Kidney tubule cell (primary cell): Measurements from ENCODE around the gene MEX3A.
"Not testable (repeated sequence)": the region's sequence is repeated elsewhere in the genome, so short reads cannot be mapped to it uniquely, and the experiment has no call there.

Source experiments
- DNase-seq: peaks from one replicate; pipeline ENCODE4 v3.0.0-alpha.2; 2018; ENCODE audit warnings: low spot score

Gene MEX3A

DNA sequence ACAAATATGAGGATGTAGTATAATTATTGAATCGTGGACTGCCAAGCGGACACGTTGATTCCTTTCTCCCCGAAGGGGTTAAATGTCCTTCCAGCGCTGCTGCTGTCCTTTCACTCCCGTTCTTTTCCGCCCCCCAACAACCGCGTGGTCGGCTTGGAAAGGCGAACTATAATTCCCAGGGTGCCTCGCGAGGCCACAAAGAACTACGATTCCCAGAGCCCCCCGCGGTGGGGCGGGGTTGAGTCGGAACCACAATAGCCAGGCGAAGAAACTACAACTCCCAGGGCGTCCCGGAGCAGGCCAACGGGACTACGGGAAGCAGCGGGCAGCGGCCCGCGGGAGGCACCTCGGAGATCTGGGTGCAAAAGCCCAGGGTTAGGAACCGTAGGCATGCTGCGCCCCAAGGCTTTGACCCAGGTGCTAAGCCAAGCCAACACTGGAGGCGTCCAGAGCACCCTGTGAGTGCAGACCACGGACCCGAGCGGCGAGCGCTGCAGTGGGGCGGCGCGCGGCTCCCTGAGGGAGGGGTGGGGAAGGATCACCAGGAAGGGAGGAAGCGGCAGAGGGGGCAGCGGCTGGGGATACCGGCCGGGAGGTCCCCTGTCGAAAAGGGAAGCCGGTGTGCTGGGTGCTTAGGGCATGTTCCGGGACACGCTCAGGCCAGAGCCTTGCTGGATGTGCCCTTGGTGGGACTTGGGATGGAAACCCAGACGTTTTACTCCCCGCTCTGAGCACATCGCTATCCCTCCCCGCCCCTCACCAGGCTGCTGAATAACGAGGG is 27.6 kb downstream of the MEX3A start, which contains the start of gene LAMTOR2:
Gene LAMTOR2, plus strand, starts transcription at position 283 of the 781 bp plus-strand sequence. Its CDS starts 108 bp downstream, at position 391.
- peak; percentile 97 for DNase-seq

DNA sequence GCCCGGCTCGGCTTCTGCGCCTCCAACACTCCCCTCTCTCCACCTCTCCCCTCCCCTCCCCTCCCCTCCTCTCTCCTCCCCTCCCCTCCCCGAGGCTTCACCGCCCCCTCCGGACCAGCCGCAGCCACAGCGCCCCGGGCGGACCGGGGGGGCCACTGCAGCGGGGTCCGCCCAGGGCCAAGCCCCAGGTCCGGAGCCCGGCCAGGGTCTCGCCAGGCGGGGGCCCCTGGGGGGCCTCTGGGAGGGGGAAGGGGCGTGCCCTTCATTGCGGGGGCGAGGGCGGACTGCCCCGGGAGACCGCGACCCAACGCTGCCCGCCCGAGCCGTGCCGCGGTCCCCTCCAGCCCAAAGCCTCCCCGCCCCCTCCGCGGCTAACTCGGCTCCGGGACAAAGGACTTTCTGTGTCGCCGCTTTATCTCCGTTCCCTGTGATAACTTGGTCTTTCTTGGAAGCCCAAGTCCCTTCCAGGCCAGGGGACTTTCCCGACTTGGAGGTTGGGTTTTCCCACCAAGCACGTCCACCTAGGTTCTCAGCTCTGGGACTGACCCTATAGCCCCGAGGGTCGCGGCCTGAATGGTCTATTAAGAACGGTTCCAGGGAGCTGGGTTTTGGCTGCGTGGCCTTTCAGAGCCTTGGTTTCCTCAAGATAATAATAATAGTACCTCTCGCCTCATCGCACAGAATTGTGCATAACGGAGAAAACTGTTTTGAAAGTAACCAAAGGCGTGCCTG is 28.3 kb downstream of the MEX3A start, which contains the start of gene UBQLN4:
Gene UBQLN4, minus strand, starts transcription at position 31 of the 732 bp plus-strand sequence. CDS start 97 bp downstream, outside the sequence.
- peak; percentile 87 for DNase-seq

DNA sequence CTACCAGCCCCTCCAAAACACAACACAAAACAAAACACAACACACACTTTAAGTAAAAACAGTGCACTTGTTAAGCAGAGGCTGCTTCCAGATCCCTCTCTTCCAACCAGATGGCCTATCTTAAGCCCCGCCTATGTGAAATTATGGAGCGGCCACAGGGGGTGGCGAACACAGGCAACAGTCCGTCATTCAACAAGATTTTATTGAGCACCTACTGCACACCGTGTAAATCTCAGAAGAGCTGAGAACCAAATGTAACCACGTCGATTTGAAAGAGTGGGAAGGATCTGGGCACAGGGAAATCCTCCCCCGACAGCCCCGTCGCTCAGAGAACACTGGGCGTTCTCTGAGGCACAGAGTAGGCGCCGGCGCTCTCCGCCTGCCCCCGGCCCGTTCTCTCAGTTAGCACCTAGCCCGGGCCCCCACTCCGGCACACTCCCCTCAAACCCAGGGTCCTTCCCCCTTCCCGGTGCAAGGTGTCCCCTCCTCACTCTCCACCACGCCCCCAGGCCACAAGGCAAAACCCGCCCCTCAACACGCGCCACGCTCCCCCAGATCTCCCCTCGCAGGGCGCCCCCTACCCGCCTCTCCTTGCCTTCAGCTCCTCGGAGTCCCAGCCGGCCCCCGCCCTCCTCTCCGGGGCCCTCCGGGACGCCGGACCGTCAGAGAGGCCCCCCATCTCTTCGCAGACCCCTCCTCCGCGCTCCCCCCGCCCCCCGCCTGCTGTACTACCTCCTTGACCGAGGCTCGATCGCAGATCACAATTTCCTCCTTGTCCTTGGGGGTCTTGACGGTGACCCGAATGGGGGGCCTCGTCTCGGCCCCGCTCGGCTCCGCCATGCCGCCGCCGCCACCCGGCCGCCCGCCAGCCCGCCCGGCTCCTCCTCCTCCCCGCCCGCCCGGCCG is 29.1 kb downstream of the MEX3A start:
- peak; percentile 72 for DNase-seq

DNA sequence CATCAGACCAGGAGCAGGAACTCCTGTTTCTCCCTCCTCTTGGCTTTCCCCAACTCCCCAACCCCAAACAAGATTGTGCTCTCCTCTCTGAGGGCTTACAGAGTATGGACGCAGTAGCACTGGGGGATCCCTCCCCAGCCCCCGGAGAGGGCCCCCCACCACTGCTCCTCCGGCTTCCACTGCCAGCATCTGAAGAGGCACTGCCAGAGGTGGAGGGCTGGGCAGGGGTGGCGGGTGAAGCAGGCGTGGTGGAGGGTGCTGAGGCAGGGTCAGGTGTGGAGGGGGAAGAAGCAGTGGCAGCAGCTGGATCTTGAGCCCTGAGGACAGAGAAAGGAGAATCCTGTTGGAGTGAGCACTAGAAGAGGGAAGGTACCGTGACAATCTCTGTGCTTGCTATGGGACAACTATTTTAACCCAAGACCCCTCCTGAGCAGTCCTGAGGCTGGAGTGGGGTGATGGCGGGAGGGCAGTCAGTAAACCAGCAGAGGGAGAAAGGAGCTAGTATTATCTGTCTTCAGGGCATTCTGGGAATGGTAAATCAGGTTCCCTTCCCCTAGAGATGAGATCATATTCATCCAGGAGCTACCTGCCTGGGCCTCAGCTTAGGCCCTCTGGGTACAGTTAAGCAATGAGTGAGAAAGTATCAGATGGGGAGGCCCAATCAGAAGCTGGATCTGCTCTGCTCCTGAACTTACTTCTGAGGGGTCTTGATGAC is 31.1 kb downstream of the MEX3A start:
- no peak for DNase-seq

DNA sequence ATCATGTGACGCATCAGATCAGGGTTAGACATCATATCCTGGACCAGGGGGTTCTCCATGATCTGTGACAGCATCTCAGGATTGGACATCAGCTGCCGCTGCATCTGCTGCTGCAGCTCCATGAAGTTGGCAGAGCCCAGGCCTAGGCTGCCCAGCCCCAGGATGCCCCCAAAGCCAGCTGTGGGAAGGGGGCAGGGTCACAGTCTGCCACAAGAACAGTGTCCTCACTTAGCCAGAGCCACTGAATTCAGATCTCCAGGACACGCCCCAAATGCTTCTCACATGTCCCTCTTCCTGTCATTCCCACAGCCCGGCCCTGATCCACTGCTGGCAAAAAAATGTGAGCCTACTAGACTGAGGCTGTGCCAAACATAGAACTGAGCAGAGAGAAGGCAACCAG is 31.9 kb downstream of the MEX3A start:
- DNase-seq: no peak

DNA sequence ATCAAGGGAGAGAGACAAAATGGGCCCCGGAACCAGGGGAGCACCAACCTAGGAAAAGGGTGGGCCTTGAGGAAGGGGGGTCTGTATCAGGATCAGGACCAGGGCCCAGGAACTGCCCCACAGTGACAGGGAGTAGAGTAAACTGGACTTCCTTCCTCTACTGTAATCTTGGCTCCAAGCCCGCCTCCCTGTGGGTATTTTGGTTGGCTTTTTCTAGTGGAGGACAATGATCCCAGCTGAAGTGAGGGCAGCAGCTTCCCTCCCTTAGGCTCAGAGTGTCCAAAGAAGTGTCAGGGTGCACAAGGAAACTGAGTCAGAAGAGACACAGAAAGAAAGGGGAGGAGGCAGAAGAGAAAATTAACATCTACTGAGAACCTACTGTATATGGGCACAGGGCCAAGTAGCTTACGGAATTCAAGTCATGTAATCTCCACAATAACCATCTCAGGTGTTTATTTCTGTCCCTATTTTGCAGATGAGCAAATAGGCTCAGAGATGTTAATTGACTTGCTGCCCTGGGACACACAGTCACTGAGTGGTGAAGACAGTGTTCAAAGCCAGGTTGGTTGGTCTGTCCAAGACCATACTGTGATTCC is 33.5 kb downstream of the MEX3A start:
- no peak for DNase-seq

DNA sequence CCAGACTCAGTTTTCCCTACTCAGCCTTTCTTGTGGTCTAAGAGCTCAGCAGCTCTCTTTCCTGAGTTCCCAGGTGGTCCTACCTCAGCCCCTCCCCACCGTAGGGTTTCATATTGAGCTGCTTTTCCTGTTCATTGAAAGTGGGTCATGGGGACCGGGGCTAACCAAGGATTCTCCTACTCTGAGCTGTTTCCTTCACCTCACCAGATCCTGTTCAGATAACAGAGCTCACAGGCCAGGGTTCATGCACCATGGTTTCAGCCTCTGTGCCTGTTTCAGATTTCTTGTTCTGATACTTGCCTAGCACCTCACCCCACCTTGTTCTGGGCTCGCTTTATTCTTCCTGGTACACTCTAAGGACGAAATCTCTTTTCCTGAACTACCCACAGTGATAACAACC is 37.2 kb downstream of the MEX3A start:
- DNase-seq: no peak

DNA sequence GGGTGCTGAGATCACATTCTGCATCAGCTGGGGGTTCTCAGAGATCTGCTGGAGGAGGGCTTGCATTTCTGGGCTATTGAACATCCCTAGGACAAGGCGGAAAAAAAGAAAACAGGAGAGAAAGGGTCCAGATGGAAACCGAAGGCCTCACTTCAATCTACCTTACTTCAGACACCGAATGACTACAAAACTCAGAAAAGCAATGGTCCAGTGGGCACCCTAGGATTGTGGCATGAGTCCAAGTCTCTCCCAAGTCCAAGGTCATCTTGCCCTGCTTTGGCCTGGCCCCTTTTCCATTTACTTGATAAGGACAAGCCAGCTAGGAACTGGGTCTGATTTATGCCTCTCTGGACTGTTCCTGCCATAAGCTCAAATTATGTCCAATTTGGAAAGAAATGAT is 39.4 kb downstream of the MEX3A start:
- DNase-seq: no peak

DNA sequence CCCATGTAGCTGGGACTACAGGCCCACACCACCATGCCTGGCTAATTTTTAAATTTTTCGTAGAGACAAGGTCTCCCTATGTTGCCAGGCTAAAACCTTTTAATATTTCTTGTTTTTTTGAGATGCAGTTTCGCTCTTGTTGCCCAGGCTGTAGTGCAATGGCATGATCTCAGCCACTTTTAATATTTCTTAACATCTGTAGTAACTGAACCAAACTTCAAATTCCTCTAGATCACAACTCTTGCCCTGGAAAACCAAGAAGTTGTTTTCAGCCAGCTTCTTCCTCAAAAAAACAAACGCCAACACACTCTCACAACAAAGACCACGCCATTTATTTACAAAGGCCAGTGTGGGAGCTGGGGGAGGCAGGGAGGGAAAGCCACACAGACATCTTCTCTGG is 47.3 kb downstream of the MEX3A start:
- DNase-seq: not testable (repeated sequence)

DNA sequence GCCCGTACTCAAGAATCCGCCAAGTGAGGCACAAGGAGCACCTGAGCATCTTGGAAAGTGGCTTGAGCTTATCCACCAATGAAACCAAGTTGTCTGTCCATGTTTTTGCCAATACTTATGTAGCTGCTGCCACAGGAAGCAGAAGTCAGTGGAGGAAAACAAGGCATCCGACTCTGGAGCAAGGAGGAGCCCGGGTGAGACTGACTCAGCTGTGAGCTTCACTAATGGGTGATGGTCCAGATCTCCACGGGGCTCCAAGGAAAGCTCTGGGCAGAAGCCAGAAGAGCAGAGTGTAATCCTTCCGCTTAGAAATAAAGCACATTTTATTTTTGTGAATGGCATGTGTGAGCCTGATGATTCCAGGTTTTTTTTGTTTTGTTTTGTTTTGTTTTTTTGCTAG is 49.3 kb downstream of the MEX3A start:
- peak; percentile 32 for DNase-seq

DNA sequence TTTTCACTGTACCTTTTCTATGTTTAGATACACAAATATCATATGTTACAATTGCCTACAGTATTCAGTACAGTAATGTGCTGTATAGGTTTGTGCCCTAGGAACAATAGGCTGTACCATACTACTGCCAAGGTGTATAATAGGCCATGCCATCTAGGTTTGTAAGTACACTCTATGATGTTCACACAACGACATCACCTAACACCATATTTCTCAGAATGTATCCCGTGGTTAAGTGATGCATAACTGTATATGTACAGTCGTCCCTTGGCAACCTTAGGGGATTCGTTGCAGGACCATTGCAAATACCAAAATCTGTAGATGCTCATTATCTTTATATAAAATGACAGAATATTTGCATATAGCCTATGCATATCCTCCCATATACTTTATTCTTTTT is 55.7 kb downstream of the MEX3A start:
- no peak for DNase-seq

DNA sequence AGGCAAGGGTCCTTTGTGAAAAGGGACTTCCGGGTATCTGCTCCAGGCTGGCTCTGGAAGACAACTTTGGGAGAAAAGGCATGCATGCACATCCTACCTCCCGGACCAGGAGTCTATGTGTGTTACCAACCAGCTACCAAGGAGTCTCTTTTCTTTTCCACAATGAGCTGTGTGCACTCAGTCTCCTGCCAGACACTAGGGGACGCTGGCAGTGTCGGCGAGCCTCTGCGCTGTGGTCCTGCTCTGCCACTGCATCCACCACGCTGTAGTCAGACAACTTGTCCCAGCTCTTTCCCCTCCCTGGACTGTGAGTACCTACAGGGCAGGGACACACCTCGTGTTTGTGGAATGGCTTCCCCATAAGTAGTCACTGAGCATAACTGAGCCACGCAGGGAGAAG is 56.4 kb downstream of the MEX3A start:
- peak; percentile 49 for DNase-seq

DNA sequence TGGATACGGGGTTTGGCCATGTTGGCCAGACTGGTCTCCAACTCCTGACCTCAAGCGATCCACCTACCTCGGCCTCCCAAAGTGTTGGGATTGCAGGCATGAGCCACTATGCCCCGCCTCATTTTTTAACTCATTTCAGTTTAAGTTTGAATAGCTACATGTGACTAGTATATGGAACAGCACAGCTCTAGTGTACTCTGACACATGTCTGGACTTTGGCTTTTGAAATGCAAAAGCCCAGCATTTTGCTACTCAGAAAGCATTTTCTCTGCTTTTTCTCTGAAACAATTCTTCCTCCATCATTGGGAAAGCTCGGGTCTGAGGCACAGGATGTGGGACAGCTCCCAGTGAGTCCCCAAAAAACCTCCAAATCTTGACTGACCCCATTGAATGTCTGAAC is 57.5 kb downstream of the MEX3A start:
- DNase-seq: no peak
